ENCODE measurements around the gene MRPL21.

The MRPL21 gene

DNA sequence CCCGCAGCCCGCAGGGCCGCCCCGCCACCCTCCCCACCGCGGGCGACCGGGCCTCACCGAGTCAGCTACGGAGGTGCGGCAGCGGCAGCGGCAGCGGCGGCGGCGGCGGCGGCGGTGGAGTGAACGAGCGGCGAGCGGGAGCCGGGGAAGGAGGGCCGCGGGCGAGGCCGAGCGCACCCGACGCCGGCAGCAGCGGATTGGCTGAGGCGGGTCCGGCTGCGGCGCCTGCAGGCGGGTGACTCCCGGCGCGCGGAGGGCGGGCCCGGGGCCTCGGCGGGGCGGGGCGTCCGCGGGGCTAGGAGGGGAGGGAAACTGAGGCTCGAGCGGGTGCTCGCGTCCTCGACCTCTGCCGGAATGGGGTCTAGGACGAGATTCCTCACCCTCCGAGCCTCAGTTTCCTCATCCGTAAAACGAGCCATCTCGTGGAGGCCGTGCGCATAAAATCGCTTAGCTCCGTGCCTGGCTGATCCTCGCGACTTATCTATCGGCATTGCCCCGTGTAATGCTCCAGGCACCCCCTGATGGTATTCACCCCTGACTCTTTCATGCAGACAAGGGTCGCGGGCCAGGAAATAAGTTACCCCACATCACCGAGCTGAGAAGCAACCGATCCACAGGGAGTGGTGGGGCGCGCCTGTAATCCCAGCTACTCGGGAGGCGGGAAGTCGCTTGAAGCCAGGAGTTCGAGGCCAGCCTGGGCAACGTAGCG lies 61.8 kb downstream of the MRPL21 start, which contains the start of gene CPT1A:
Gene CPT1A, minus strand, starts transcription at position 199 of the 709 bp plus-strand sequence. CDS start 26,442 bp downstream, outside the sequence.
- DNase-seq (ENCODE audit: low spot score) = no peak

Data from pons (tissue), 1 donor.